EH (cell line): ENCODE data around the gene PTPN22.
"Not testable (repeated sequence)": the region's sequence is repeated elsewhere in the genome, so short reads cannot be mapped to it uniquely, and the experiment has no call there.

Source experiments
- DNase-seq: peaks from one replicate; pipeline ENCODE4 v3.0.0-alpha.2; 2015; ENCODE audit warnings: low read depth

The PTPN22 gene

GRCh38 chr1:113887402-113888175 is 16.1 kb upstream of the PTPN22 start, which contains the start of gene BCL2L15:
BCL2L15 (minus strand) TSS chr1:113887581; CDS start chr1:113887375, 206 bp downstream.
- DNase-seq: no peak

DNA sequence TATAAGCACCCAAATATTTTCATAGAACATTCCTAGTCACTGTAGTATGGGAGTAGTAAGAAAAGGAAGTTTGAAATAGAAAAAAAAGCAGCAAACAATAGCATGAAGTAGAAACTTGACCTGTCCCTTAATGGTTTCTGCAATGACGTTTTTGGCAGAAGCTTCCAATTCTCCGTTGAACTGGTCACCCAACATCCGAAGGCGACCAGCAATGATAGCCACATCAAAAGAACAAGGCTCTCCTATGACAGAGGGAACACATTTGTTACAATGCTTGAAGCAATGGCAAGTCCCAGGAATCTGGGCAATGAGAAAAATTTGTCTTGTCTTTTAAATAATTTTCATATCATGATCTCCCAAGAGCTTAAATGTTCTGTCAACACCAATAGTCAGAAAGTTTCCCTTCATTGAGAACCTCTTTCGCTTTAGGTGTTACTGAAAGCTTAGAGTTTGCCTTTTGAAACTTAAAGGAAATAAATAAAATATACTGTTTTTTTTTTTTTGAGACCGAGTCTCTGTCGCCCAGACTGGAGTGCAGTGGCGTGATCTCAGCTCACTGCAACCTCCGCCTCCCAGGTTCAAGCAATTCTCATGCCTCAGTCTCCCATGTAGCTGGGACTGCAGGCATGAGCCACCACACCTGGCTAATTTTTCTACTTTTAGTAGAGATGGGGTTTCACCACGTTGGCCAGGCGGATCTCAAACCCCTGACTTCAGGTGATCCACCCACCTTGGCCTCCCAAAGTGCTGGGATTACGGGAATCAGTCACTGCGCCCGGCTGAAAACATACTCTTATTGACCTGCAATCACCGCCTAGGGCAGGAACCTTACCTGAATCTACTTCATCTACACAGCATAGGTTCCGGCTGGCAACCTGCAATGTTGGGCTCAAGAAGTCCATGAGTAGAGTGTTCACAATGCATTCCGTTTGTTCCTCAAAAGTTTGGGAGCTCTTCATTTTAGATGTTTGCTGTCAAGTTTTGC is 15.2 kb upstream of the PTPN22 start:
- no peak for DNase-seq

DNA sequence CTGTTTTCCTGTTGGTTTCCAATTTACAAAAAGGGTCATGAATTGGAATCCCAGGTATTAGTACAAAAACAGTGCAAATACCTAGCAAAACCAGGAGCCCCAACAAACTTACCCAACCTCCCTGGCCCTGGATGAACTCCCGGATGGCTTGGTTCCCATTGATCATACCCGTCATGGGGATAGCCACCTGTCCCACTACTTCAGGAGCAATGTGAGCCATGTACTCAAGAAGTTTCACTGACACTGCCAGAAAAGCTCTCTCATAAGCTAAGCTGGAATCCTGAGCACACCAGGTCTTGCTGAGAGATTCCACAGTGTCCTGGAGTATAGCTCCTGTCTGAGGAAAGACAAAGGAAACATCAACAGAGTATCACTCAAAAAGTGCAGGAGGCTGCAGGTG is 10.1 kb upstream of the PTPN22 start:
- no peak for DNase-seq

DNA sequence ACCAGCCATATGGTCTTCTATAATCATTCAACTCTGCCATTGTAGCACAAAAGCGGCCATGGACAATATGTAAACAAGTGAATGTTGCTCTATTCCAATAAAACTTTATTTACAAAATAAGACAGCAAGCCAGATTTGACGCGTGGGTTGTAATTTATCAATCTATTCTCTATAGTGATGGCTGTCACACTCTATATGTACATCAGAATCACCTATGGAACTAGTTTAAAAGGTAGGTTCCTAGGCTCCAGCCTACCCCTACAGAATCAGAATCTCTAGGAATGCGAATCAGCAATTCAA is 8.2 kb upstream of the PTPN22 start:
- DNase-seq: no peak

GRCh38 chr1:113876176-113876575 is 4.7 kb upstream of the PTPN22 start:
- DNase-seq: no peak

DNA sequence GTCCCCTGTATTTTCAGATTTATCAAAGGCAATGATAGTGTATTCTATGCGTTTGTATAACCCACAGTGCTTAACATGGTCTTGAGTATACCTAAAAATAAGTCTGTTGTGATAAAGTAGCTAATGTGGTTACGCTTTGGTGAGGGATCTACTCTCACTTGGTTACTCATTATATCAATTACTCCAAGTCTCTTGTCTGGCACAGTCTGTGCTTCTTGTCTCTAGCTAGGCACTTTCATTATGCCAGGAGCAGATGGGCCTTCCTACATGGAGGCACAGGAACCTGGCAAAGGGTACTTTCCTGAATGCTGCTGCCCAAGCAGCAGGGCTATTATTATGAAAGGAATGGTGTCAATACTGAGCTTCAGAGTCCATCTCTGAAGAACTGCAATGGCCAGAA is 4.2 kb upstream of the PTPN22 start:
- no peak for DNase-seq

- peak; percentile 14 for DNase-seq
Measured at GRCh38 chr1:113874012-113874879, 2.7 kb upstream of the PTPN22 start.

DNA sequence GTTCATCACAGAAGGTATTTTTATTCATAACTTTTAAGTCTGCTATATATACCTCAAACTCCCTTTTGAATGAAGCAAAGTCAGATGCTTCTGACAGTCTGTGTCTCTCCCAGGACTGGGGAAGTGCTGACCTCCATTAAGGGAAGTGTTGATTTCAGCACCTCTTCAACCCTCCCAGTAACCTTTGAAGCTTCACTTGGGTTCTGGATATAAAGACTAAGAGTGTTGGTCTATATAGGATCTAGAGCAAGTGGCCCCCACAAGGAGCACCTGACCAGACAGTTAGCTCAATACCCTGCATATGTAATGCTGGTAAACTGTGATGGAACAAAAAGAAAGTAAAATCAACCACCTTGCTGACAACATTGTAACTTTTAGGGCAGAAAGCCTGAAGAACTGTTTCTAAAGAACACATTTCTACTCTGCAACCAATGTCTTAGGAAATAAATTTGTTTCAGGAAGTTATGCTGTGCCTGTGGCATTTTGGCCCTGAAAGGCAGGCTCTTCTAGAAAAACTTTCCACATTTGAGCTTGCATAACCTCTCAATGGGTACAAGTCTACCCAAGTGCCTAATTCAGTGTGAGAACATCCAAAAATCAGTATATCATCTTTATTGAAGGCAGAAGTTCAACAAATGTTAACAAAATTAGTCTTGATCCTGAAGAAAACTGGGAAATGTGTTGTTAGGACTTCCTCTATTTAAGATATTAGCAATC is 865 bp upstream of the PTPN22 start:
- DNase-seq: no peak

GRCh38 chr1:113870778-113871177 is 734 bp downstream of the PTPN22 start:
- no peak for DNase-seq

DNA sequence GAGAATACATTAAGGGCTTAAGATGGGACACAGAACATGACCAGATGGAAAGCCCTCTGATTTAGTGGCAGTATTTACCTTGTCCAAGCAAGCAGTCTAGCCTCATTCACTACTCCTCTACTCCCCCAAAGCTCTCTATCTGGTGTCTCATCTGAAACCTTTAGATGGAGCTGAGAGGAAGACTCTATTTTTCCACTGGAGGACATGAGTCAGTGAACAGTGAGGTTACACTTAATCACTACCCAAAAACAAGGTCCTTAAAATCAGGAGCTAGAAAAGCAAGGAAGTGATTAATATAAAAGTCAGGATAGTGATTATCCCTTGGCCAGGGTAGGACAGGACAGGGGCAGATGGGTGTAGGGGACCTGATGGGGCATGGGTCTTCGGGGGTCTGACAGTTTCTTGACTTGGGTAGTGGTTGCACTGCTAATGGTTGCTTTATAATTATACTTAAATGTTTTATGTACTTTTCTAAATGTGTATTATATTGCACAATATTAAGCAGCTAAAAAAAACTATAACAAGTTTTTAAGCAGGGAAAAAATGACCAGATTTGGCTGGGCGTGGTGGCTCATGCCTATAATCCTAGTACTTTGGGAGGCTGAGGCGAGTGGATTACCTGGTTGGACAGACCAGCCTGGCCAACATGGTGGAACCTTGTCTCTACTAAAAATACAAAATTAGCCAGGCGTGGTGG is 3.0 kb downstream of the PTPN22 start:
- DNase-seq: peak; percentile 64

GRCh38 chr1:113861641-113862040 is 9.9 kb downstream of the PTPN22 start:
- DNase-seq: no peak

DNA sequence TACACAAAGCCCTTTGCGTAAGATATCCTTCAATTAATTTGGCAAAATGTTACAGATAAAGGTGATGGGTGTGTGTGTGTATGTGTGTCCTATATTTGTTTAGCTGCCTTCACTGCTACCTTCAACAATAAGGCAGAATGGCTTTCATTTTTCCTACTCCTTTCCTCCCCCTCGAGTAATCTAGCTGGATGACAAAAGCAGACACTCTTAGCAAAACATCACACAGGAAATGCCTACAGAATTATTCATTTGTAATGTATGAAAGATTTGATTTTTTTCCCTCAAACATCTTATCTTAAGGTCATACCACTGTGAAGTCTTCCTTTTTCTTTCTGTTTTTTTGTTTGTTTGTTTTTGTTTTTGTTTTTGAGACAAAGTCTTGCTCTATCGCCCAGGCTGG is 10.6 kb downstream of the PTPN22 start:
- peak; percentile 83 for DNase-seq

GRCh38 chr1:113859478-113860175 is 11.9 kb downstream of the PTPN22 start:
- no peak for DNase-seq

- no peak for DNase-seq
Measured at GRCh38 chr1:113858982-113859381, 12.5 kb downstream of the PTPN22 start.

DNA sequence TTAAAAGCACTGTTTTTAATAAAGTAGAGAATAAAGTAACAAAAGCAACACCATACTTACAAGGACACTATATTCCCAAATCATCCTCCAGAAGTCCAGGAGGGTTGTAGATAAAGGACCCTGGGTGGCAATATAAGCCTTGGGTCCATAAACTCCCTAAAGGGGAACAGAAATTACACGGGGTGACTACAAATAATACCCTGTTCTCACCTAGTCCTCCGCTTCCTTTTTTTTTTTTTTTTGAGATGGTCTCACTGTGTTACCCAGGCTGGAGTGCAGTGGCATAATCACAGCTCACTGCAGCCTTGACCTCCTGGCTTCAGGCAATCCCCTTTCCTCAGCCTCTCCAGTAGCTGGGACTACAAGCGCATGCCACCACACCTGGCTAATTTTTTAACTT is 13.1 kb downstream of the PTPN22 start:
- no peak for DNase-seq

GRCh38 chr1:113857776-113858175 is 13.7 kb downstream of the PTPN22 start:
- no peak for DNase-seq

DNA sequence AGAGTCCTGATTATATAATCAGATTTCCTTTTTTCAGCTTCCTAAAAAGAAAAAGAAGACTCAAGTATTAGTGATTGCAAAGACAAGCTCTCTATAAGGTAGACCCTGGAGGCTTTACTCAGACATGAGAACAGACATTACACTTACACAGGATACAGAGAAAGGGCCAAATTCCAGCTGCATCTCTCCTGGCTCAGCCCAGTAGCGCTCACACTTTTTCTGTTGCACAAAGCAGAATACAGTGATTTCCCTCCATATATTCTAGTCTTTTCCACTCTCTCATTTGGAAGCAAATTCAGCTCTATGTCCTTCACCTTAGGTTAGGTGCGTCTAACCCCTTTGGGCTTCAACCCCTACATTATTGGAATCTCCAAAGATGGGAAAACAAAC is 15.1 kb downstream of the PTPN22 start:
- no peak for DNase-seq

DNA sequence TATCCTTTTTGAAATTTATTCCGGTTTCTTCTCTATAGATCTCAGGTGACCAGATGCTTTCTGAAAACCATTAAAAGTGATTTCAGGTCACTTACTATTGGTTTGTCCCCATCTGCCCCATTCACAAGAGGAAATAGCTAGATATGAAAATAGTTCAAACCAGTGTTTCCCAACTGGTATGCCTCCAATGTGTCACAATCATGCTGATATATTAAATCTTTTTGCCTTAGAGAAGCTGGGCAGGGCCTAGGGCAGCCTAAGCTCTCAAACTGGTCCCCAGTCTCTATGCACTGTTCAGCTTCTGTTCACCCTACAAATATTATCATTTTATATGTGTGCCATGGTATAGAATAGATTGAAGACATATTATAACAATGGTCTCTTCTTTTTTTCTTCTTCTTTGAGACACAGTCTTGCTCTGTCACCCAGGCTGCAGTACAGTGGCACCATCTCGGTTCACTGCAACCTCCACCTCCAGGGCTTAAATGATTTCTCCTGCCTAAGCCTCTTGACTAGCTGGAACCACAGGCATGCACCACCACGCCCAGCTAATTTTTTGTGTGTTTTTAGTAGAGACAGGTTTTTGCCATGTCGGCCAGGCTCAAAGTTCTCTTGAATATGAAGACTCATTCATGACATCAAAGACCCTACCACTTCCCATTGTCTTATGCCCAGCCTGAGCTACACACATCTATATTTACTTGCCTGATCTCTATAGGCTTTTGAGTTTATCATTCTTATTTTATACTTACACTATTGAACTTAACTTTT is 15.7 kb downstream of the PTPN22 start:
- DNase-seq: no peak

GRCh38 chr1:113854234-113854633 is 17.3 kb downstream of the PTPN22 start:
- no peak for DNase-seq

DNA sequence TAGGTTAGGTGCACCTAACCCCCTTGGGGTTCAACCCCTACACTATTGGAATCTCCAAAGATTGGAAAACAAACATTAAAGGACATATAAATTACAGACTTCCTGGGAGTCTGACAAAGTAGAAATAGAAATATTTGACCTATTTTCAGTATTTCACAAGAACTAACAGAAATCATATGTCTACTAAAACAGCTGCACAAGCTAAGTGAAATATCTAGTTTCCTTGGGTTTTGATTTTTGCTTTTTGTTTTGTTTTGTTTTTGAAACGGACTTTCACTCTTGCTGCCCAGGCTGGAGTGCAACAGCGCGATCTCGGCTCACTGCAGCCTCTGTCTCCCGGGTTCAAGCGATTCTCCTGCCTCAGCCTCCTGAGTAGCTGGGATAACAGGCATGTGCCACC is 18.8 kb downstream of the PTPN22 start:
- not testable (repeated sequence) for DNase-seq
